H1 (cell line): Measurements from ENCODE around the gene IFT80. TPM values are rescaled to one million over a fixed set of nuclear protein-coding genes. Genes with fewer than 3 reads are reported as not detected.

Experiments
- CTCF ChIA-PET: fragments of 300-600 bp; sonication (Branson Sonifier 250); formaldehyde crosslinking; loops from one replicate; lab custom pipeline; 2021; ENCODE audit not compliant: partially characterized antibody; lab: Charles Lee
- POLR2A ChIA-PET: fragments of 300-600 bp; sonication (Branson Sonifier 250); formaldehyde crosslinking; loops from one replicate; lab custom pipeline; 2021; ENCODE audit warnings: inconsistent platforms; ENCODE audit not compliant: partially characterized antibody; lab: Charles Lee
- DNase-seq, 2 experiments: peaks; one replicate each; pipeline versions ENCODE4 v3.0.0 to v3.0.0-alpha.2; 2010 to 2022; ENCODE audit warnings: low spot score in 2 of 2, low read depth in 1 of 2, mixed read lengths in 1 of 2
- FAIRE-seq: peaks from 2 replicates; lab custom pipeline; 2011; peaks lifted over from hg19 to GRCh38; lab: Jason Lieb, UNC
- H2AFZ ChIP-seq: 2 replicates; pipeline ENCODE4 v1.8.1; 2012; ENCODE audit warnings: low read length, inconsistent platforms
- H2AK5ac ChIP-seq: 2 replicates; pipeline ENCODE4 v1.6.1; 2013; ENCODE audit warnings: low read depth, low read length
- H2BK120ac ChIP-seq: replicated peaks from 2 replicates; pipeline ENCODE3; 2013; ENCODE audit warnings: low read depth, low read length, inconsistent platforms
- H2BK12ac ChIP-seq: 2 replicates; pipeline ENCODE4 v1.6.1; 2013; ENCODE audit warnings: low read depth, low read length
- H2BK15ac ChIP-seq: 2 replicates; pipeline ENCODE4 v1.6.1; 2013; ENCODE audit warnings: low read length
- H2BK20ac ChIP-seq: 2 replicates; pipeline ENCODE4 v1.6.1; 2013; ENCODE audit warnings: low read length
- H2BK5ac ChIP-seq: 2 replicates; pipeline ENCODE4 v1.6.1; 2013; ENCODE audit warnings: low read depth, low read length
- H3K14ac ChIP-seq: 2 replicates; pipeline ENCODE4 v1.6.1; 2013; ENCODE audit warnings: inconsistent platforms; ENCODE audit not compliant: insufficient read length
- H3K18ac ChIP-seq: 2 replicates; pipeline ENCODE4 v1.6.1; 2013; ENCODE audit warnings: low read length; ENCODE audit errors: extremely low read depth
- H3K23ac ChIP-seq: 2 replicates; pipeline ENCODE4 v1.6.1; 2013; ENCODE audit warnings: inconsistent platforms; ENCODE audit not compliant: insufficient read length
- H3K23me2 ChIP-seq: 2 replicates; pipeline ENCODE4 v1.6.1; 2013; ENCODE audit warnings: low read depth, low read length
- H3K27ac ChIP-seq: 2 replicates; pipeline ENCODE4 v1.6.1; 2011; ENCODE audit warnings: low read depth, low read length, inconsistent platforms
- H3K27me3 ChIP-seq, 4 experiments: replicated peaks in 1 of 4; 1 replicate in 1 of 4; 2 replicates in 3 of 4; pipeline versions ENCODE4 v1.6.1 to v1.8.1; 2011 to 2013; ENCODE audit warnings: low read length in 3 of 4, mild to moderate bottlenecking in 3 of 4, inconsistent platforms in 2 of 4, mixed read lengths in 2 of 4, moderate library complexity in 1 of 4; ENCODE audit not compliant: control insufficient read depth in 3 of 4, insufficient read depth in 3 of 4; ENCODE audit errors: extremely low read depth in 1 of 4
- H3K36me3 ChIP-seq, 4 experiments: 2 replicates each; pipeline versions ENCODE4 v1.6.1 to v1.8.1; 2011 to 2013; ENCODE audit warnings: mild to moderate bottlenecking in 4 of 4, low read length in 3 of 4, moderate library complexity in 2 of 4, control low read depth in 1 of 4, inconsistent platforms in 1 of 4; ENCODE audit not compliant: insufficient read depth in 4 of 4, control insufficient read depth in 2 of 4
- H3K4ac ChIP-seq: replicated peaks from 2 replicates; pipeline ENCODE3; 2013; ENCODE audit warnings: low read length, low read depth, mixed read lengths, inconsistent platforms; ENCODE audit not compliant: insufficient read length
- H3K4me1 ChIP-seq, 4 experiments: replicated peaks in 1 of 4; 1 replicate in 1 of 4; 2 replicates in 3 of 4; pipeline versions ENCODE4 v1.6.1 to v1.8.1; 2011 to 2013; ENCODE audit warnings: low read length in 3 of 4, inconsistent platforms in 2 of 4, mixed read lengths in 1 of 4; ENCODE audit not compliant: insufficient read depth in 4 of 4, control insufficient read depth in 3 of 4
- H3K4me2 ChIP-seq, 2 experiments: 2 replicates each; pipeline versions ENCODE4 v1.6.1 to v1.8.1; 2011 to 2013; ENCODE audit warnings: low read depth in 2 of 2, low read length in 2 of 2, control low read depth in 1 of 2, inconsistent platforms in 1 of 2, mild to moderate bottlenecking in 1 of 2; ENCODE audit not compliant: insufficient read depth in 1 of 2
- H3K4me3 ChIP-seq, 4 experiments: fragments of 200-600, 300-600 bp in 1 of 4; sonication (generic), shearing (Covaris generic), sonication (Bioruptor Twin) in 1 of 4; 2 replicates each; pipeline versions ENCODE4 v1.5.1 to v1.8.1; 2011 to 2016; ENCODE audit warnings: low read length in 4 of 4, low read depth in 3 of 4, control low read depth in 2 of 4, inconsistent platforms in 2 of 4, mild to moderate bottlenecking in 2 of 4, mixed read lengths in 1 of 4, moderate library complexity in 1 of 4; ENCODE audit not compliant: insufficient read depth in 2 of 4; ENCODE audit errors: extremely low read depth in 1 of 4
- H3K56ac ChIP-seq: replicated peaks from 2 replicates; pipeline ENCODE3; 2013; ENCODE audit warnings: low read depth, mild to moderate bottlenecking, mixed read lengths, low read length, inconsistent platforms; ENCODE audit not compliant: insufficient read length
- H3K79me1 ChIP-seq: 2 replicates; pipeline ENCODE4 v1.6.1; 2013; ENCODE audit warnings: low read depth, low read length, control low read depth
- H3K79me2 ChIP-seq, 2 experiments: 2 replicates each; pipeline versions ENCODE4 v1.6.1 to v1.8.1; 2012 to 2013; ENCODE audit warnings: low read length in 2 of 2, mild to moderate bottlenecking in 2 of 2, inconsistent platforms in 1 of 2; ENCODE audit not compliant: insufficient read depth in 2 of 2, control insufficient read depth in 1 of 2
- H3K9ac ChIP-seq, 4 experiments: replicated peaks in 1 of 4; 1 replicate in 1 of 4; 2 replicates in 3 of 4; pipeline versions ENCODE4 v1.6.1 to v1.8.1; 2011 to 2013; ENCODE audit warnings: low read depth in 3 of 4, low read length in 3 of 4, control low read depth in 2 of 4, mild to moderate bottlenecking in 2 of 4, moderate library complexity in 2 of 4, inconsistent platforms in 1 of 4; ENCODE audit errors: extremely low read depth in 1 of 4
- H3K9me3 ChIP-seq, 2 experiments: 2 replicates each; pipeline versions ENCODE4 v1.6.1 to v1.8.1; 2012 to 2013; ENCODE audit warnings: mild to moderate bottlenecking in 2 of 2, moderate library complexity in 2 of 2, control low read depth in 1 of 2, inconsistent platforms in 1 of 2, low read depth in 1 of 2, low read length in 1 of 2, mixed read lengths in 1 of 2; ENCODE audit not compliant: insufficient read depth in 2 of 2
- H4K20me1 ChIP-seq, 2 experiments: replicated peaks in 1 of 2; 2 replicates each; pipeline versions ENCODE3 to v1.8.1; 2011 to 2013; ENCODE audit warnings: inconsistent platforms in 2 of 2, low read length in 2 of 2, mild to moderate bottlenecking in 1 of 2; ENCODE audit not compliant: insufficient read depth in 2 of 2, control insufficient read depth in 1 of 2
- H4K5ac ChIP-seq: 2 replicates; pipeline ENCODE4 v1.6.1; 2013; ENCODE audit warnings: low read length, low read depth, mixed read lengths, inconsistent platforms; ENCODE audit not compliant: insufficient read length
- H4K8ac ChIP-seq: 2 replicates; pipeline ENCODE4 v1.8.0; 2013; ENCODE audit warnings: mild to moderate bottlenecking, moderate library complexity, low read length, inconsistent platforms; ENCODE audit not compliant: insufficient read depth; ENCODE audit errors: extremely low read depth
- H4K91ac ChIP-seq: replicated peaks from 2 replicates; pipeline ENCODE3; 2013; ENCODE audit warnings: low read length, mixed read lengths, inconsistent platforms; ENCODE audit not compliant: insufficient read length
- BACH1 ChIP-seq: IDR thresholded peaks from 2 replicates; pipeline ENCODE4 v1.6.1; 2012; ENCODE audit warnings: low read length, improper control_type of control experiment
- CBX8 ChIP-seq: fragments of 300-800, 300-1000 bp; sonication (generic); IDR thresholded peaks from 2 replicates; pipeline ENCODE4 v1.7.1; 2016; ENCODE audit warnings: low read depth, low read length, borderline replicate concordance
- CEBPB ChIP-seq: IDR thresholded peaks from 2 replicates; pipeline ENCODE4 v1.6.1; 2012; ENCODE audit warnings: low read depth, low read length
- GABPA ChIP-seq: IDR thresholded peaks from 2 replicates; pipeline ENCODE4 v1.6.1; 2011; ENCODE audit warnings: mild to moderate bottlenecking, low read length, moderate library complexity, borderline replicate concordance; ENCODE audit not compliant: insufficient read depth
- GTF2F1 ChIP-seq: IDR thresholded peaks from 2 replicates; pipeline ENCODE4 v1.6.1; 2012; ENCODE audit warnings: low read depth, low read length, improper control_type of control experiment, borderline replicate concordance
- HDAC2 ChIP-seq, 2 experiments: fragments of 300-600 bp in 1 of 2; sonication (generic) in 1 of 2; IDR thresholded peaks; 2 replicates each; pipeline ENCODE4 v1.6.1; 2011 to 2012; ENCODE audit warnings: low read depth in 2 of 2, low read length in 2 of 2, mild to moderate bottlenecking in 2 of 2, moderate library complexity in 2 of 2, borderline replicate concordance in 1 of 2, inconsistent platforms in 1 of 2
- HDAC6 ChIP-seq: IDR thresholded peaks from one replicate; pipeline ENCODE4 v1.7.1; 2012; ENCODE audit warnings: low read depth, mild to moderate bottlenecking, inconsistent platforms, low read length, moderate library complexity
- KDM1A ChIP-seq: fragments of 200-600, 300-600 bp; sonication (generic); IDR thresholded peaks from 2 replicates; pipeline ENCODE4 v1.7.1; 2016; ENCODE audit warnings: mild to moderate bottlenecking, low read length, borderline replicate concordance
- MAFK ChIP-seq: IDR thresholded peaks from 2 replicates; pipeline ENCODE4 v1.6.1; 2012; ENCODE audit warnings: low read depth, mild to moderate bottlenecking, improper control_type of control experiment, low read length
- PHF8 ChIP-seq: fragments of 200-600 bp; sonication (generic); conservative IDR thresholded peaks from 2 replicates; pipeline ENCODE4 v1.7.1; 2012; ENCODE audit warnings: low read depth, mild to moderate bottlenecking, inconsistent platforms, low read length, moderate library complexity
- POLR2AphosphoS5 ChIP-seq: IDR thresholded peaks from 2 replicates; pipeline ENCODE4 v1.6.1; 2011; ENCODE audit warnings: low read depth, low read length
- SP1 ChIP-seq: IDR thresholded peaks from 2 replicates; pipeline ENCODE4 v1.6.1; 2011; ENCODE audit warnings: low read depth, low read length
- SP4 ChIP-seq: IDR thresholded peaks from 2 replicates; pipeline ENCODE4 v1.6.1; 2012; ENCODE audit warnings: low read length, inconsistent platforms
- TAF1 ChIP-seq: IDR thresholded peaks from 2 replicates; pipeline ENCODE4 v1.6.1; 2011; ENCODE audit warnings: mild to moderate bottlenecking, low read depth, low read length
- YY1 ChIP-seq: IDR thresholded peaks from 2 replicates; pipeline ENCODE4 v1.6.1; 2011; ENCODE audit warnings: low read depth, mild to moderate bottlenecking, low read length
- WGBS, 2 experiments: shearing (Covaris generic) in 1 of 2; methylation state at CpG; one replicate each; pipeline versions ENCODE4 v1.1.6 to v1.1.7; 2013 to 2015; ENCODE audit warnings: low lambda C conversion rate in 2 of 2, mixed read lengths in 2 of 2, inconsistent platforms in 1 of 2, low coverage in 1 of 2, missing lambda C conversion rate in 1 of 2; ENCODE audit not compliant: insufficient replicate concordance in 2 of 2, insufficient coverage in 1 of 2, insufficient read length in 1 of 2; ENCODE audit errors: extremely low coverage in 1 of 2, missing lambda C conversion rate in 1 of 2; 5-methylcytosine and 5-hydroxymethylcytosine counted together
- polyA plus RNA-seq, 7 experiments: library from polyadenylated mRNA; depleted of rRNA in 3 of 7; stranded (reverse) in 5 of 7; unstranded in 2 of 7; fragments of >200 nt in 5 of 7; fragments of 200-250 nt in 2 of 7; gene quantifications; 1 replicate in 5 of 7; 2 replicates in 1 of 7; 4 replicates in 1 of 7; pipeline versions ENCODE4 v1.2.1 to v1.2.3, GENCODE V29; 2011 to 2013; ENCODE audit warnings: missing spikeins in 2 of 7, mixed read lengths in 2 of 7
- total RNA-seq: library from RNA; stranded (reverse); fragmentation: NEBNext Ultra II Directional; extraction: Animal tissue kit (Norgen Biotek cat#: 25700); gene quantifications from 2 replicates; pipeline ENCODE4 v1.2.1, GENCODE V29; 2021

IFT80 gene
- total and polyA plus RNA-seq, 2 of the 8 experiments (the other 6 are each of a cell fraction or from before 2014, with no cell fraction given), result 7.2 to 25.9 TPM

DNA sequence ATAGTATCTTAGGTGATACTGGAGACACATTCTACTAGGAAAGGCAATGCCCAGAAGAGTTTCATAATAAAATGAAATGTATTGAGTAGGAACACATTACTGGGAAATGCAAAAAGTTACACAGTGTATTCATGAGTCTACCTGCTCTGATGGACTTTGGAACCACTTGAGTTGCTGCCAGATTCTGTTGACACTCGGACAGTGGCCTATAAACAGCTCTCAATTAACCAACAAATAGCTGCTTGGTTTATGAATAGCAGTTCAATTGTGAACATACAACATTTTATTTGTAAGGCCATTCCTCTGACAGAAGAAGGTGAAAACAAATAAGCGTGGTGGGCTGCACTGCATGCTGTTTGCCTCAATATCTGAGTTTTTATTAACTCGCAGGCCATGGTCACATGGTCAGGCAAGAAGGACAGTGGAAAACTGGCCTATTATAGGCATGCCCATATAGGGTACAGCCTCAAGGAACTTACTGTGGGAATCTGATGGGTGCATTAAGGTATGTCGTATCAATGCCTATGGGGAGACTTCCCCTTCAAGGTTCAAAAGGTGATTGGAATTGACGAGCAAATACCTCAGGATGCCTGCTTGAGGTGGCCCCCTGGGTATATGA lies 107.6 kb downstream of the IFT80 start:
- Histone ChIP-seq H3K27ac (no peak overlapping the region), H3K36me3 (no peaks in the 10 kb centered on the region), H3K18ac (no peak overlapping the region), H2BK15ac (no peak overlapping the region), H3K4ac (no peak overlapping the region), H2AK5ac (no peak overlapping the region), H3K27me3 (no peaks in the 10 kb centered on the region), H3K23ac (no peak overlapping the region), H3K4me2 (no peak overlapping the region), H2BK20ac (no peak overlapping the region), H4K91ac (no peak overlapping the region), H3K4me3 (no peak overlapping the region), H3K23me2 (no peaks in the 10 kb centered on the region), H4K5ac (no peak overlapping the region), H3K56ac (no peak overlapping the region), H2AFZ (no peak overlapping the region), H3K79me2 (no peaks in the 10 kb centered on the region), H2BK12ac (no peak overlapping the region), H4K20me1 (no peaks in the 10 kb centered on the region), H2BK5ac (no peak overlapping the region), H3K4me1 (no peaks in the 10 kb centered on the region), H3K9ac (no peak overlapping the region), H3K79me1 (no peaks in the 10 kb centered on the region), H2BK120ac (no peak overlapping the region), H3K14ac (no peak overlapping the region), H3K9me3 (no peaks in the 10 kb centered on the region), H4K8ac (no peak overlapping the region)
- ChIA-PET CTCF (no interaction called here), POLR2A (no interaction called here)
- DNase-seq (no peak), FAIRE-seq (no peak)
- 92% methylated on average over 5 of the region's 5 CpGs; no CpG with 5 or more reads in 1 of the 2 experiments for WGBS, 2 experiments
- TF ChIP-seq POLR2AphosphoS5, result no peak
- TF ChIP-seq MAFK, result no peak
- no peak for TF ChIP-seq TAF1
- TF ChIP-seq SP4, result no peak
- no peak for TF ChIP-seq YY1
- TF ChIP-seq HDAC2 (IDR thresholded peaks at IDR 0.05; ENCODE audit: borderline replicate concordance in 1 of 2, low read depth in 2 of 2, low read length in 2 of 2), result no peak
- TF ChIP-seq GTF2F1, result no peak
- TF ChIP-seq PHF8, result no peak
- TF ChIP-seq BACH1, result no peak
- TF ChIP-seq SP1, result no peak
- no peak for TF ChIP-seq KDM1A
- TF ChIP-seq CEBPB, result no peak
- no peak for TF ChIP-seq GABPA
- TF ChIP-seq CBX8, result no peak
- no peak for TF ChIP-seq HDAC6
